Type B pancreatic cell (in vitro differentiated cells): ENCODE measurements around the gene DEFB125. TPM values are rescaled to one million over a fixed set of nuclear protein-coding genes. Genes with fewer than 3 reads are reported as not detected.
"Not testable (repeated sequence)": the region's sequence is repeated elsewhere in the genome, so short reads cannot be mapped to it uniquely, and the experiment has no call there.

Source experiments
- DNase-seq: peaks from one replicate; pipeline ENCODE4 v3.0.0; 2021; ENCODE audit warnings: mixed read lengths; ENCODE audit not compliant: unreplicated experiment; ENCODE audit errors: extremely low spot score
- H3K27ac Mint-ChIP-seq: 2 replicates; pipeline ENCODE4 v1.8.0; 2021; ENCODE audit warnings: mild to moderate bottlenecking, mixed read lengths
- H3K27me3 Mint-ChIP-seq: 2 replicates; pipeline ENCODE4 v1.8.0; 2021; ENCODE audit warnings: mixed read lengths
- H3K36me3 Mint-ChIP-seq: 2 replicates; pipeline ENCODE4 v1.8.0; 2021; ENCODE audit warnings: mixed read lengths
- H3K4me1 Mint-ChIP-seq: one replicate; pipeline ENCODE4 v1.8.0; 2021; ENCODE audit warnings: mixed read lengths; ENCODE audit not compliant: unreplicated experiment
- H3K4me3 Mint-ChIP-seq: 2 replicates; pipeline ENCODE4 v1.8.0; 2021; ENCODE audit warnings: mild to moderate bottlenecking, mixed read lengths
- H3K9me3 Mint-ChIP-seq: 2 replicates; pipeline ENCODE4 v1.8.0; 2021; ENCODE audit warnings: mixed read lengths
- CTCF ChIP-seq: fragments of 200-600 bp; sonication (generic); conservative IDR thresholded peaks from 2 replicates; pipeline ENCODE4 v1.5.0; 2021; ENCODE audit warnings: antibody characterized with exemption, mild to moderate bottlenecking
- total RNA-seq: library from RNA; stranded (reverse); gene quantifications from 2 replicates; pipeline ENCODE4 v1.2.1, GENCODE V29; 2021; ENCODE audit warnings: low replicate concordance

Gene DEFB125
- total RNA-seq, 1 donor from 2014 or later = not detected

- Mint-ChIP-seq H3K9me3 (peaks cover 20% of the 10 kb centered on the region), H3K4me3 (no peak overlapping the region)
Observed at GRCh38 chr20:93641-94040, 6.2 kb downstream of the DEFB125 start.

GRCh38 chr20:95215-95614 is 7.7 kb downstream of the DEFB125 start:
- H3K27ac Mint-ChIP-seq = no peak overlapping the region
- no peak for TF ChIP-seq CTCF
- no peak overlapping the region for H3K4me3 Mint-ChIP-seq
- no peak for DNase-seq
- peaks cover 30% of the 10 kb centered on the region for H3K27me3 Mint-ChIP-seq
- H3K36me3 Mint-ChIP-seq = no peaks in the 10 kb centered on the region
- H3K4me1 Mint-ChIP-seq = no peaks in the 10 kb centered on the region
- H3K9me3 Mint-ChIP-seq = peaks cover 20% of the 10 kb centered on the region

More at GRCh38 chr20:93641-94040, 6.2 kb downstream of the DEFB125 start:
- Mint-ChIP-seq H3K36me3 (no peaks in the 10 kb centered on the region), H3K4me1 (no peaks in the 10 kb centered on the region), H3K27me3 (peaks cover 26% of the 10 kb centered on the region), H3K27ac (no peak overlapping the region)
- no peak for DNase-seq
- no peak for TF ChIP-seq CTCF

GRCh38 chr20:97691-98090 is 10.2 kb downstream of the DEFB125 start:
- not testable (repeated sequence) for H3K36me3 Mint-ChIP-seq, DNase-seq, H3K4me1 Mint-ChIP-seq, H3K4me3 Mint-ChIP-seq, H3K27ac Mint-ChIP-seq
- H3K9me3 Mint-ChIP-seq = peaks cover 20% of the 10 kb centered on the region
- H3K27me3 Mint-ChIP-seq = peaks cover 26% of the 10 kb centered on the region

- TF ChIP-seq CTCF = no peak
- DNase-seq = no peak
- Mint-ChIP-seq H3K4me1 (no peaks in the 10 kb centered on the region), H3K9me3 (peaks cover 1% of the 10 kb centered on the region), H3K36me3 (no peaks in the 10 kb centered on the region), H3K27ac (no peak overlapping the region), H3K4me3 (no peak overlapping the region), H3K27me3 (peaks cover 40% of the 10 kb centered on the region)
Observed at GRCh38 chr20:101975-102374, 14.5 kb downstream of the DEFB125 start.

GRCh38 chr20:103456-103855 is 16.0 kb downstream of the DEFB125 start:
- H3K27ac Mint-ChIP-seq = no peak overlapping the region
- H3K27me3 Mint-ChIP-seq = peaks cover 48% of the 10 kb centered on the region

GRCh38 chr20:112396-112795 is 24.9 kb downstream of the DEFB125 start:
- Mint-ChIP-seq H3K4me1 (no peaks in the 10 kb centered on the region), H3K27me3 (peaks cover 19% of the 10 kb centered on the region), H3K27ac (no peak overlapping the region), H3K4me3 (no peak overlapping the region), H3K36me3 (no peaks in the 10 kb centered on the region), H3K9me3 (peaks cover 4% of the 10 kb centered on the region)
- DNase-seq = no peak
- no peak for TF ChIP-seq CTCF

More at GRCh38 chr20:103456-103855, 16.0 kb downstream of the DEFB125 start:
- no peak for TF ChIP-seq CTCF
- H3K4me3 Mint-ChIP-seq = no peak overlapping the region
- H3K36me3 Mint-ChIP-seq = no peaks in the 10 kb centered on the region
- H3K9me3 Mint-ChIP-seq = no peaks in the 10 kb centered on the region
- H3K4me1 Mint-ChIP-seq = no peaks in the 10 kb centered on the region
- no peak for DNase-seq
